NCI-H524 (cell line): ENCODE results near the gene WASF2.

Source experiments
- DNase-seq, 2 experiments: peaks; one replicate each; lab custom pipeline; 2025; lab: John Stamatoyannopoulos, UW

The WASF2 gene

GRCh38 chr1:27357281-27358037, 132.5 kb downstream of the WASF2 start:
- peak in 1 of 2 experiments; percentile 48 for DNase-seq

GRCh38 chr1:27356619-27357280, 133.2 kb downstream of the WASF2 start:
- DNase-seq = no peak

GRCh38 chr1:27356277-27356618, 133.7 kb downstream of the WASF2 start:
- DNase-seq = no peak

- DNase-seq = no peak
Observed at GRCh38 chr1:27355683-27356082, 134.3 kb downstream of the WASF2 start.
